Stimulated activated CD8-positive, alpha-beta memory T cell treated with anti-CD3 and anti-CD28 coated beads, Interleukin-7, amount 100 ng/mL, for 24 hours (primary cell): Measurements from ENCODE around the gene ZFYVE27.
A peak's percentile ranks its signal among the peaks of the same experiment; 100 is the strongest.

Experiments used
- DNase-seq: peaks from one replicate; pipeline ENCODE4 v3.0.0-alpha.2; 2020; ENCODE audit warnings: low read depth

The ZFYVE27 gene

DNA sequence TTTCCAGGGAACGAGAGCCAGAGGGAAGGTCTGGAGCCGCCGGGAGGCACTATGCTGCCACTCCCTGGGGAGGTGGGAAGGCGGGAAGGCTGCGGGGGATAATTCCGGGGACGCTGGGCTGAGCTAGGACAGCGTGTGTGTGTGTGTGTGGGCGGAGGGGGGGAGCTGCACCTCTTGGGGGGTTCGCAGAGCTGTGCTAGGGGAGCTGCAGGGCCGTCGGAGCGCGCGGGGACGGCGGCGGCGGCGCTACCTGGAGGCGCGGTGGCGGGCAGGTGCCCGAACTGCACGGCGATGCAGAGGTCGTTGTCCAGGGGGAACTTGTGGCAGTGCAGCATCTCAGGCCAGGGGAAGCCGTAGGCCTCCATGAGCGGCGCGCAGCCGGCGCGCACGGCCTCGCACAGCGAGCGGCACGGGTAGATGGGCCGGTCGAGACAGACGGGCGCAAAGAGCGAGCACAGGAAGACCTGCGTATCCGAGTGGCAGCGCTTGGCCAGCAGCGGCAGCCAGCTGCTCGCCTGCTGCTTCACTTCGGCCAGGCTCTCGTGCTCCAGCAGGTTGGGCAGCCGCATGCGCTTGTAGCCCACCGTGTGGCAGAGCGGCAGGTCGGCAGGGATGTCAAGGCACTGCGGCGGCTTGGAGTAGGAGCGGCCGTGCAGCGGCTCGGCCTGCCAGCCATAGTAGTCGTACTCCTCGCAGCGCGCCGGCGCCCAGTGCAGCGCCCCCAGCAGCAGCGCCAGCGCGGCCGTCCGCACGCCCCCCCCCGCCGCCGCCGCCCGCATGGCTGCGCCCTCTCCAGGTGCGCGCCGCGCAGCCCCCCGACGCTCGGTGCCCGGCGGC, 34.3 kb downstream of the ZFYVE27 start:
- no peak for DNase-seq

DNA sequence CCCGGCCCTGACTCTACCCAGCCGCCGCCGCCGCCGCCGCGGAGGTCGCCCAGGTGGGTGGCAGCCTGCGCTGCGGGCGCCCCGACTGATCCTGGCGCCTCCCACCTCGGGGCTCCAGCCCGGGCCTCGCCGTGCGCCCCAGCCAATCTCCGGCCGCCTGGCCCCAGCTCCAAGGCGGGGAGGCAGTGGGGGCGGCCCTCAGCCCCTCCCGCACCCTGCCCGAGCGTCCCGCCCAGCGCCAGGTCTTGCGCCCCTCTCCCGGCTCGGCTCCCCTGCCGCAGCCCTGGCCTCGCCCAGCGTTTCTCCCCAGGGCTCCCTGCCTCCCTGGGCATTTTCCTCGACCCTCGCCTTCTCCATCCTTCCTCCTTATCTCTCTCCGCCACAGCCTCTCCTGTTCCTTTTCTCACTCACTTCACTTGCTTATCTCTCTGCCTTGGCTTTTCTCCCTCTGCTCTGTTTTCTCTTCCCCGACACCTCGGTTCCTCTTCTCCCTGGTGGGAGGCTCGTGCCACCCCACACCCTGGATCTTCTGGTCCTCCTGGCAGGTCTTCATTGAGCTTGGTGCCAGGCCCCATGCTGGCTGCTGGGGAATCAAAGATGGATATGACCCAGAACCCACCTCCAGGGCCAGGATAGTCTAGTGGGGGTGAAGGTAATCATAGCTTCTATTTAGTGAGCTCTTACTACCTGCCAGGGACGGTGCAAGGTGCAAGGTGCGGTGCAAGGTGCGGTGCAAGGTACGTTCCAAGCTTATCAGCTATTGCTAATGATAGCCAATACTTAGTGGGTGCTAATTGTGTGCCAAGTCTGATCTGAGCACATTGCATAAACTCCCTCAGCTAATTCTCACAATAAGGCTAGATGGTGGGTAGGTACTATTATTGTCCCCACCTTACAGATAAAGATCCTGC, 35.2 kb downstream of the ZFYVE27 start, which contains the start of gene SFRP5:
Gene SFRP5, minus strand, starts transcription at position 87 of the 911 bp plus-strand sequence. CDS start 166 bp downstream, outside the sequence.
- no peak for DNase-seq

DNA sequence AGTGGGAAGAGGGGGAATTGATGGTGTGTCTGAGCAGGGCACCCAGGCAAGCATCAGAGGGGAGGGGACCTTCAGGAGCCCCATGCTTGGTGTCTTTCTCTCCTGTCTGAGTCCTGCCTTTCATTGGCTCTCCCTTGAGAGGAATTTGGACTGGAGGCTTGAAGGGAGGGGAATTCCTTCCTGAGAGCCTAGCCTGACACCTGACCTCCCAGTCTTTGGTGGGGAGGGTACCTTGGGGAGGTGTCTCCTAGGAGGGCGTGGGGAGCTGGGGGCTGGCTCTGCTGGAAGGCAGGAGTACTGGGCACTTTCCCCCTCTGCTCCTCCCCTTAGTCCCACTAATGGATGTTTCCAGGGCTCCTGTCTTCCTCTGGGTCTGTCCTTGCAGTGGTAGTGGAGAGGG, 36.2 kb downstream of the ZFYVE27 start:
- DNase-seq = no peak

DNA sequence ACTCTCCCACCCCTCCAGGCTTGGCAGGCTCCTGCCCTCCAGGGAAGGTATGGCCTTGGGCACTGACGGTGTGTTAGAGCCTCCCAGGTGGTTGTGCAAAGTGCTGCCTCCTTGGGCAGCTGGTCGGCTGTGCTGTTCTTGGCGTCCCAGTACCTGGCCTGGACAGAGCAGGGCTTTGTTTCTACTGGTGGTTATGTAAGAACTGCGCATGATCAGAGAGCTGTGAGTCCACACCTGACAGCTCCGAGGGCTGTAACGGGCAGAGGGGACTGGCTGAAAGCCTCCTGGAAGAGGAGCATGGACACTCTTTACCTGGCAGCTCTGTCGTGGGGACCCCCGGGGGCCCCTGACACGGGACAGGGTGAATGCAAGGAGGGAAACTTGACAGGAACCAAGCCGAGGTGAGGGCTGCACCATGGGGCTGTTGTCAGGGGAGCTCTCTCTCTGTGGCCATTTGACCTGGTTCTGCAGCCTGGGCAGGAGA, 37.9 kb downstream of the ZFYVE27 start:
- no peak for DNase-seq

DNA sequence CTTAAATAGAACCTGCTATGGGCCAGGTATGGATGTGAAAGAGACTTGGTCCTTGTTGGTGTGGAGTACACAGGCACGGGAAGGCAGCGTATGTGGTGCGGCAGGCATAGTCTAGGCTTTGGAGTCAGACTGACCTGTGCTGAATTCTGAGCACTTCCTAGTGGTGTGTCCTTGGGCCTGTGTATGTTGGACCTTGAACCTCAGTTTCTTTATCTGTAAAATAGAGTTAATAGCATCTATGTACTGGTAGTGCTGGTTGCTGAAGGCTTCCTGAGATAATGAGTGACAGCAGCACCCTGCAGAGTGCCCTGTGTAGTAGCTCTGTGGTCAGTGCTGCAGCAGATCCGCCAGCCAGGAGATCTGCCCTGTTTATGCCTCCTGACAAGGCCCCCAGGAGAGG, 40.2 kb downstream of the ZFYVE27 start:
- no peak for DNase-seq

DNA sequence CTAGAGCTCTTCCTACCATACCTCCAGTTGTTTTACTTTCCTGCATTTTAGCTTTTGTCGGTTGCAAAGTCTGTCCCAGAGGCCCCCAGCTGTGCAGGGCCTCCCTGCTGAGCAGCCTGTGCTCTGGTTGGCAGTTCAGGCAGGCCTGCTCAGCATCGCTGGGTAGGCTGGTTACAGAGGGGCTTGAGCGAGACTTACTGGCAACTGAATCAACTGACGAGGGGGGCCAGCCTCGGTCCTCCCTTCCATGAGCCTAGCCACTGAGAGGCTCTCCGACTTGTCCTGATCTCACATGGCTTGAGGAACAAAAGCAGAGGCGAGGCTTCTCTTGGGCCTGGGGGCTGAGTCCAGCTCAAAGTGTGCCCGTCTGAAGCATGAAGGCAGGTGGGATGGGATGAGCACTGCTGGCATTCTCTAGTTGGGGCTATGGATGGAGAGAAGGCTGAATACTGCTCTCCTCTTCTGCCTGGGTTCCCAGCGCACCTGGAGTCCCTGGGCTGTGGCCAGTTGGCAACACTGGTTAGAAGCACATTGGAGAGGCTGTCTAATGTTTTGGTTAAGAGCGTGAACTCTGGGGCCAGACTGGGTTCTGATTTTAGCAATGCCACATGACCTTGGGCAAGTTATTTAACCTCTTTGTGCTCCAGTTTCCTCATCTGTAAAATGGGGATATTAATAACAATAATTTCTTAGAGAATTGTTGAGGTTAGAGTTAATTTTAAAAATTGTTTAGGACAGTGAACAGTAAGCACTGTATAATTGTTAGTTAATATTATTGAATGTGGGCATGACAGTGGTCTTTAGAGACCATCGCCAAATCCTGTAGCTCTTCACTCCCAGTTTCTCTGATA, 41.7 kb downstream of the ZFYVE27 start:
- DNase-seq = no peak

DNA sequence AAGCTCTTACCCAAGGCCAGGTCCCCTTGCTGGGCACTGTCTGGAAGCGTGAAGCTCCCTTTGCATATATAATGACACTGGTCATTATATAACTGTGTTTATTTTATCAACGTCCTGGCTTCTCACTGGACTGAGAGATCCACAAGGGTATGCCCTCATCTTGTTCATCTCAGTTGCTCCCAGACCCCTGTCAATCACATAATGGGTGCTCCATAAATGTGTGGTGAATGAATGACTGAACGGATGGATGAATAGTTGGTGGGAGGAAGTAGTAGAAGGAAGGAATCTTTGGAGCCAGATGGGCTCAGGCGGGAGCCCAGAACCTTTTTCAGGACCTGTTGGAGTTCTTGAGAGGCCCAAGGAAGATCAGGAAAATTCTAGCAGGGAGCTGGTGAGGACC, 42.6 kb downstream of the ZFYVE27 start:
- DNase-seq = no peak

DNA sequence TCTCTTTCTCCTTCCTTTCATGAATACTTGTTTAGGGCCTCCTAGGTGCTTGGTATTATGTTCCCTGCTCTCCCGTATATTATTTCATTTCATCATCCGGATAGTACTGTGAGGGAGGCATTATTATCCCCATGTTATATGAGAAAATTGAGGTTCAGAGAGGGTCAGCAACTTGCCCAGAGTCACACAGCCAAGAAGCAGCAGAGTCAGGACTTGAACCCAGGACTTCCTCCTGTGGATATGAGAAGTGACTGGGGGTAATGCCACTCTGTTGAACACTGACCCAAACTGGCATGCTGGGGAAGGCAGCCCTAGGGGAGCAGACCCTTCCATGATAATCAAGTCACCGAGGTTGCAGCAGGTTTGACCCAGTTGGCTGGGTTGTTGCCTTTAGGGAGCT, 43.0 kb downstream of the ZFYVE27 start:
- DNase-seq = no peak

DNA sequence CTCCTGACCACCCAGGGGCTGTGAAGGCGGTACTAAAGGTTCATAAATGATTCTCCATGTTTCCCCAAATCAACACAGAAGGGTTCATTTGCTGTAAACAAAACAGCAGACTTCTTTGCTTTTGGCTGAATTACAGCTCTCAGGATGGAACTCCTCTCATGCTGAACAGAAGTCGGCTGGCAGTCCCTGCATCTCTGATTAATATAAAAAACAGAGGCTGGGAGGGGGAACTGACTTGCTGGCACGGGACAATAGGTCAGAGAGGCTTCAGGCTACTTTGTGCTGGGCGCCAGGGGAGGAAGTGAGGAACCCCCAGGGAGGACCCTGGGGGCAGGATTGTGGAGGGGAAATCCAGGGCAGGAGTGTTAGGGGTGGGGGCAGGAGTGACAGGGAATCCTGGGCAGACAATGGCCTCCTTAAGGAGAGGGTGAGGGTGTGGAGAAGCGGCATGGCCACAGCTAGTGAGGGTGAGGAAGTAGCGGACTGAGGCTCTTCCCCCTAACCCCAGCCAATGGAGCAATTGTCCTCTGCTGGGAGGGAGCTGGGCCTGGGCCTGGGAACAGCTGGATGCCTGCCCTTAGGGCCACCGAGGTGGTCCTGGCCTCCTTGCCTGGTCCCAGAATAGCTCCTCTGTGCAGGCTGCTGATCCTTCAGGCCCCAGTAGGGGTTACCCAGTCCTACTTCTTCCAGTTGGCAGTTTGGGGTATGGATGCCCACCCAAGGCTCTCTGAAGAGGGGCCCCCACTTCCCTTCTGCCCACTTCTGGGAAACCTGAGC, 44.1 kb downstream of the ZFYVE27 start:
- no peak for DNase-seq

DNA sequence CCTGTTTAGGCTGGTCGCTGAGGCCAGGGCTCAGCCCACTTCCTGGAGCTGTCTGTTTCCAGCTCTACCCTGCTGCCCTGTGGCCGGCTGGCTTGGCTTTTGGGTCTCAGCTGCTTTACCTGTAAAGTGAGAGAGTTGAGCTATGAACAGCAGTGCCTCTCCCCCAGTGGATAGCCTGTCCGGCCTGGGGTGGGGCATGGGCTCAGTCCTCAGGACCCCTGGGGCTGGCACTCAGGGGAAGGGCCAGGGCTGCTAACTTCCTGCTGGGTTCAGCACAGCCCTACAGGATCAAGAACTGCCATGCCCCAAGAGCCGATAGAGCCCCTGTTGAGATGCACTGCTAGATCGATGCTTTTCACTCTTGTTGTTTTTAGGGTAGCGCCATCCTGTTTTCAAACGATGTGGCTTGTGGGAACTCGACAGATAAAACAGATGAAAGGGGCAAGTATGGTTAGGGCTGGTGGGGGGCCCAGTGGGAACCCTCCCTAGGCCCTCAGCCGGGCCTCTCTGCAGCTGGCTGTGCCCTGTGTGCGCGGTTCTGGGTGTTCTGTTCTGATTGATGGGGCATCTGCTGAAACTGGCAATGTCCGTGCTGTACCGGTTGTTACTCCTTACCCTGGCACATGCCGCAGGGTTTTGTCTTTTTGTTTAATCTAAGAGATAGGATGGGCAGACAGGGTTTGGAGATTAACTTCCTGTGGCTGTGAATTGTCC, 44.8 kb downstream of the ZFYVE27 start:
- DNase-seq = no peak

DNA sequence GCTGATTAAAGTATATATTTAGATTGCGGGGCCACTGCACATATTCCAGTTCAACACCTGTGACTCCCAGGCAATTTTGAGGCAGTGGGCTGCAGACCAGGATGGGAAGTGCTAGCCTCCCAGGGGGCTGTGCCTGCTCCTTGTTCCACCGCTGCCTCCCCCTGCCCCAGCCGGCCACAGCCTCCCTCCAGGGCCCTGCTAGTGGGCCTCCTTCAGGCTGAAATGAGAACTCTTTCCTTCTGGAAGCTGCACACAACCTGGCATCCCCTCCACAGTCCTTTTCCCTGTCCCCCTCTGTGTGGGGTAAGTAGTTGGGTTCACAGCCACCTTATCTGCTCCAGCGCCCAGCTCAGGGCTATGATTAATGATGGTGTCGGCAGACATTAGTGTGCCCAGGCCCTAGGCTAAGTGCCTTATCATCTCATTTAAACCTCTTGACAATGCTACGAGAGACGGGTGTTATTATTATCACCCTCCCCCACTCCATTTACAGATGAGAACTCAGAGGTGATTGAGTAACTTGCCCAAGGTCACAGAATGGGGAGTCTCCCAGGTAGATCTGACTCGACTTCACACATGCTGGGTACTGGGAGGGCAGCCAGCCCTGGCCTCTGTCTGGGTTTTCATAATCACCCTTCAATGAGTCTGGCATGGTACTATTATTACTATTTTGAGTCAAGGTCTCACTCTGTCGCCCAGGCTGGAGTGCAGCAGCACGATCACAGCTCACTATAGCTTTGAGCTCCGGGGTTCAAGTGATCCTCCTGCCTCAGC, 45.7 kb downstream of the ZFYVE27 start:
- no peak for DNase-seq

DNA sequence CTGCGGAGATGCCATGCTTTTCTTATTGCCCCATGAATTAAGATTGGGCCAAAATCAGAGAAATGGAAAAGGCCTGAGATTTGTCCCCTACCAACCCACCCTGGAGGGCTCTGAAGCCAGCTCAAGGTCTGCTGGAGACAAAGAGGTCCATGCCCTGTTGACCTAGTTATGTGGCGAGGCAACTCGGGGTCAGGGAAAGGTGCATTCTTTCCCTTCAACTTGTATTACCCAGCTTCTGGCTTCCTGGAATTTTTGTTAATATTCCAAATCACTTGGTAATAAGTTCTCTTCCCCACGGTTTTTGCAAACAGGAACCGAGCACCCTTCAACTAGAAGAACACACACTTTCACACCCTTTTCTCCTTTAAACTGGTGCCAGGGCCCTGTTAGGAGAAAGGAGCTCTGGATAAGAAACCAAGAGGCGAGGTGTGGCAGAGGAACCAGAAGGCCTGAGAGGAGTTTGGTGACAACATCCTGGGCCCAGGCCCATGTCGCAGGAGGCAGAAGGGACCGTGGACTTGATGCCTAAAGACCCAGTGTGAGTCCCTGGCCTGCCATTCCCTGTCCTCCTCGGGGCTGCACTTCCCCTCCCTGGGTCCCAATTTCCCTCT, 47.4 kb downstream of the ZFYVE27 start:
- DNase-seq = no peak

DNA sequence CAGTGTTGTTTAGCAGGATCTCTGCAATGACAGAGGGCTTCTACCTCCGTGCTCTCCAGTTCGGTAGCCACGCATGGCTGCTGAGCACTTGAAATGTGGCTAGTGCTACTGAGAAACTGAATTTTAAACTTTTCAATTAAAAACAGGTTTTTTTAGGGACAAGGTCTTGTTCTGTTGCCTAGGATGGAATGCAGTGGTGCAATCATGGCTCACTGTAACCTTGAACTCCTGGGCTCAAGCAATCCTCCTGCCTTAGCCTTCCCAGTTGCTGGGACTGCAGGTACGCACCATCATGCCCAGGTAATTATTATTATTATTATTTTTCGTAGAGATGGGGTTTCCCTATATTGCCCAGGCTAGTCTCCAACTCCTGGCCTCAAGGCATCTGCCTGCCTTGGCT, 48.3 kb downstream of the ZFYVE27 start:
- no peak for DNase-seq

DNA sequence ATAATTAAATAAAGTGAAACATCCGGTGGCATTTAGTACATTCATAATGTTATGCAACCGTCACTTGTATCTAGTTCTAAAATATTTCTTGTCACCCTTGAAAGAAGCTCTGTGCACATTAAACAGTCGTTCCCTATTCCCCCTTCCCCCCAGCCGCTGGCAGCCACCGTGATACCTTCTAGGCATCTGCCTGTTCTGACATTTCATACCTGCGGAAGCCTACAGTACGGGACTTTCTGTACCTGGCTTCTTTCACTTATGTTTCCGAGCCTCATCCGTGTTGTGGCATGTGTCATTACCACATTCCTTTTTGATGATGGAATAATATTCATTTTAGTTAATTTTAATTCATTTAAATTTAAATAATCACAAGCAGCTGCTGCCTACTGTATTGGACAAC, 48.8 kb downstream of the ZFYVE27 start:
- no peak for DNase-seq

DNA sequence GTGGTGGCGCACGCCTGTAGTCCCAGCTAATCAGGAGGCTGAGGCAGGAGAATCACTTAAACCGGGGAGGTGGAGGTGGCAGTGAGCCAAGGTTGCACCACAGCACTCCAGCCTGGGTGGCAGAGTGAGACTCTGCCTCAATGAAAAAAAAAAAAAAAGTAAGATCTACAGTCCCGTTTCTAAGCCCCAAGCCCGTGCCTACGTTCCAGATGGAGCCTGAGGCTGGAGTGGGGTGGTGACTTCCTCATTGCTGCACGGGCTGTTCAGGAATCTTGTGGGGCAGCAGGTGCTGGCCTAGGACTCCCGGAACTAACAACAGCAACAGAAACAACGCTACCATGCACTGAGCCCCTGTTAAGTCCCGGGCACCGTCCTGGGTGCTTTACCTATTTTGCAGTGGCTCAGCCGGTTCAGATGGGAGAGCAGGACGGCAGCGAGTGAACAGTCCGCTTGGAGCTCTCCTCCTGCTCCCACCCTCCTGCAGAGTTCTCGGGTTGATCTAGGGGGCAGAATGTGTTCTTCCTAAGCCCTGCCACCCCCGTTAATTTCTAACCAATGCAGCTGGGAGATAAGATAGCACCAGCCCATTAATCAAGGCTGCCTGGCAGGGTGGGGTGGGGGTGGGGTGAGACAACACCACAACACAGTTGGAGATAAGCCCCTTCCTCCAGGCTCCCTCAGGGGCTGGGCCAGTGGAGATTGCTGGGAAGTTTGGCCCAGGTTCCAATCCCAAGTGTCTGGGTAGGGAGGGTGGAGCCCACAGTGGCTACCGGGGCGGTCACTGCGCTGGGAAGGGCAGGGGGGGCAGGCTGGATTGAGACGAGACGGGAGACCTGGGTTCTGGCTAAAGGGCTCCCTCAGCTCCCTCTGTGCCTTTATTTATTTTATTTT, 51.9 kb downstream of the ZFYVE27 start:
- DNase-seq = no peak

DNA sequence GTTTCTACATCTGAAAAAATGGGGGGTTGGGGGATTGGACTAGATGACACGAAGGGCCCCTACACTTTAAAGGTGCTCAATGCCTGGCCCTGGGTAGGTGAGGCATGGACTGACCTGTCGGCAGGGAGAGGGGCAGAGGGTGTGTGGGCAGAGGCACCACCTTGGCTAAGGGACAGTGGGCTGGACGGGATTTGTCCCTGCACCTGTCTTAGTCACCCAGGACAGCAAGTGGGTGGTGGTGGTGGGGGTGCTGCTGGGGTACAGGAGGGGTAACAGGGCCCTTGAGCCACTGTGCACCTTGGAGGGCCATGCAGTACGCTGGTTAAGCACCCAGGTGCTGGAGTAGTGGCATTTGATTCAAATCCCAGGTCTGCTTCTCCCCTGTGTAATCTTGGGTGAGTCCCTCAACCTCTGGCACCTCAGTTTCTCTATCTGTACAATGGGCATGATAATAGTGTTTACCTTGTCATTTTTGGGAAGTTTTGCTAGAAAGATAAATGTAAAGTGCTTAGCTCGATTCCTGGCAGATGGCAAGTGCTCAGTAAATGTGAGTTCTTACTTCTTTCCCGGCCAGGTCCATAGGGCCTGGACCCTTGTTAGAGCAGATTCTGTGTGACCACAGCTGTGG, 53.0 kb downstream of the ZFYVE27 start:
- DNase-seq = no peak

DNA sequence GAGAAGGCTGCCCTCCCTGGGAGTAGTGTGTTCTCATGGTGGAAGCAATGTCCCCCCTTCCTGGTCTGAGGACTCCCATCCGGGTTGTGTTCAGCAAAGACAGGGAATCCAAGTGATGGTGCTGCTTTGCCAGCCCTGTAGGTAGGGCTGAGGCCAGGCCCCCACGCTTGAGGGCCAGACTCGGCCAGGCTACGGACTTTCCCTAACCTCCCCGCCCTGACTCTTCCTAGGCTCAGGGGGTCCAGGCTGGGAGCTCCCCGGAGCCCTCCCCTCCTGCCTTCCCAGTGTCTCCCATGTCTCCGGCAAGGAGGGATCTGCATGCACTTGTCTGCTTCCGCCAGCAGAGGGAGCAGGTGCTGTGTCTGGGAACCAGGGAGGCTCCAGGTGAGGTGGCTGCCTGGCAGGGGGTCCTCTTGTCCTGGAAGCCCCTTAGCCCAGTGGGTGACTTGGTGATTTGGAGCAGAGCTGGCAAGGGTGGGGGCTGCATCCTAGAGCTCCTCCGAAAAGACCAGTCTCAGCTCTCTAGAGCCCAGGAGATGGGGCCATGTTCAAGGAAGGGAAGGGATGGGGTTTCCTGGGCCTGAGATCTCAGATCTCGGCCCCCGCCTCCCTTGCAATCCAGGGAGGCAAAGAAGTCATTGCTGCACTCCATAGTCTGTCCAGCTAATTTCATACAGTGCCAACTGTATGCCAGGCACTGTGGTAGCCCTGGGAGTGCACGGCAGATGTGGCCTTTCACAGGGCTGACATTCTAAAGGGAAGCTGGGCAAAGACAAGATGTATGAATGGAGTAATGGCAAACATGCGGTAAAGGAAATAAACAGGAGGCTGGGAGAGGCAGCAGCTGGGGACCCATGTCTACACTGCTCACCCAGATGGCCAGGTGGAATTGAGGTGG, 55.1 kb downstream of the ZFYVE27 start:
- DNase-seq = peak; percentile 44
